PC-3 (cell line): ENCODE data around the gene DDX10. TPM values are rescaled to one million over a fixed set of nuclear protein-coding genes. Genes with fewer than 3 reads are reported as not detected.

Experiments
- ATAC-seq: fragments of 200-7000 bp; cut with Tn5 transposase; 2 replicates; pipeline ENCODE4 v1.9.1; 2020; ENCODE audit warnings: mild to moderate bottlenecking, moderate library complexity
- BruUV-seq: library from RNA; stranded (reverse); fragments of 400-500 nt; replicated peaks from 2 replicates; lab custom pipeline; 2021; lab: Mats Ljungman, UMichigan
- CTCF ChIA-PET: fragments of 300-600 bp; sonication (Branson Sonifier 250); formaldehyde crosslinking; loops from one replicate; lab custom pipeline; 2022; ENCODE audit warnings: antibody characterized with exemption; lab: Charles Lee
- POLR2A ChIA-PET: fragments of 300-600 bp; sonication (Branson Sonifier 250); formaldehyde crosslinking; loops from one replicate; lab custom pipeline; 2022; ENCODE audit warnings: antibody characterized with exemption; ENCODE audit not compliant: unreplicated experiment; lab: Charles Lee
- DNase-seq: peaks from one replicate; pipeline ENCODE4 v3.0.0-alpha.2; 2015
- H2AFZ ChIP-seq: fragments of 300-600 bp; sonication (generic); 2 replicates; pipeline ENCODE4 v1.6.0; 2016; ENCODE audit warnings: antibody characterized with exemption, low read length
- H3F3A ChIP-seq: fragments of 300-600 bp; sonication (generic); one replicate; pipeline ENCODE4 v1.6.0; 2017; ENCODE audit warnings: antibody characterized with exemption, low read length, control low read depth, mild to moderate bottlenecking; ENCODE audit not compliant: unreplicated experiment
- H3K27ac ChIP-seq: fragments of 300-600 bp; sonication (generic); 2 replicates; pipeline ENCODE4 v1.5.1; 2016; ENCODE audit warnings: mild to moderate bottlenecking, low read length
- H3K27me3 ChIP-seq: fragments of 300-600 bp; sonication (generic); 2 replicates; pipeline ENCODE4 v1.6.1; 2016; ENCODE audit warnings: low read length, mixed read lengths
- H3K36me3 ChIP-seq: fragments of 300-600 bp; sonication (generic); 2 replicates; pipeline ENCODE4 v1.6.1; 2016; ENCODE audit warnings: low read depth, mixed run types, low read length, mixed read lengths
- H3K4me1 ChIP-seq: fragments of 300-600 bp; sonication (generic); 2 replicates; pipeline ENCODE4 v1.5.1; 2016; ENCODE audit warnings: low read length; ENCODE audit not compliant: insufficient read depth
- H3K4me2 ChIP-seq: fragments of 300-600 bp; sonication (generic); 2 replicates; pipeline ENCODE4 v1.6.0; 2016; ENCODE audit warnings: low read length
- H3K4me3 ChIP-seq: fragments of 300-600 bp; sonication (generic); 2 replicates; pipeline ENCODE4 v1.5.1; 2016; ENCODE audit warnings: mild to moderate bottlenecking, low read length, mixed read lengths
- H3K79me2 ChIP-seq: fragments of 300-600 bp; sonication (generic); 2 replicates; pipeline ENCODE4 v1.6.1; 2017; ENCODE audit warnings: low read length, mixed read lengths
- H3K9ac ChIP-seq: fragments of 300-600 bp; sonication (generic); 2 replicates; pipeline ENCODE4 v1.6.0; 2016; ENCODE audit warnings: mild to moderate bottlenecking, low read length
- H3K9me2 ChIP-seq: fragments of 300-600 bp; sonication (generic); replicated peaks from 2 replicates; pipeline ENCODE4 v1.6.1; 2016; ENCODE audit warnings: mixed run types, low read length, mixed read lengths
- H3K9me3 ChIP-seq: fragments of 300-600 bp; sonication (generic); 2 replicates; pipeline ENCODE4 v1.6.1; 2016; ENCODE audit warnings: low read length, mixed read lengths
- H4K20me1 ChIP-seq: fragments of 300-600 bp; sonication (generic); 2 replicates; pipeline ENCODE4 v1.6.1; 2016; ENCODE audit warnings: low read length, mixed read lengths
- CTCF ChIP-seq: fragments of 300-600 bp; sonication (generic); conservative IDR thresholded peaks from 2 replicates; pipeline ENCODE4 v1.5.1; 2017; ENCODE audit warnings: antibody characterized with exemption, low read depth, mild to moderate bottlenecking, low read length
- EZH2 ChIP-seq: fragments of 300-600 bp; sonication (generic); IDR thresholded peaks from one replicate; pipeline ENCODE4 v1.6.1; 2017; ENCODE audit warnings: antibody characterized with exemption, mild to moderate bottlenecking, low read length; ENCODE audit not compliant: unreplicated experiment
- EZH2phosphoT487 ChIP-seq: fragments of 300-600 bp; sonication (generic); IDR thresholded peaks from 2 replicates; pipeline ENCODE4 v1.6.1; 2018; ENCODE audit warnings: mild to moderate bottlenecking, antibody characterized with exemption, low read length, borderline replicate concordance
- intact Hi-C: fragments of 100-400 bp; cut with micrococcal nuclease; formaldehyde crosslinking; loops from 2 replicates; pipeline ENCODE4 v1.9.0; 2023
- total RNA-seq: library from RNA; depleted of rRNA; stranded (reverse); fragments of >200 nt; gene quantifications from 2 replicates; pipeline ENCODE4 v1.2.3, GENCODE V29; 2014

Gene DDX10
- total RNA-seq, 1 experiment from 2014 or later, result 55.2 TPM

DNA sequence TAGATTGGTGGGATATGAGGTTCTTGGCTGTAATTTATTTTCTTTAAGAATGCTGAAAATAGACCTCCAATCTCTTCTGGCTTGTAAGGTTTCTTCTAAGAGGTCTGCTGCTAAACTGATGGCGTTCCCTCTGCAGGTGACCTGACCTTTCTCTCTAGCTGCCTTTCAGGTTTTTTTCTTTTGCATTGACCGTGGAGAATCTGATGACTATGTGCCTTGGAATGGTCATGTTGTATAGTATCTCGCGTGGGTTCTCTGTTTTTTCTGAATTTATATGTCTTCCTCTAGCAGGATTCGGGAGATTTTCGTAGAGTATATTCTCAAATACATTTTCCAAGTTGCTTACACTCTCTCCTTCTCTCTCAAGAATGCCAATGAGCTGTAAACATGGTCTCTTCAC is 122.2 kb downstream of the DDX10 start:
- no peaks in the 10 kb centered on the region for H3K27me3 ChIP-seq
- BruUV-seq, result no TSS peak
- H3K4me2 ChIP-seq, result no peak overlapping the region
- peak; percentile 44 for DNase-seq
- ChIA-PET POLR2A (interaction anchor here (0.7 kb wide), 1 partner anchor 92 kb away, joined by 3 read pairs; no protein-coding TSS in a partner anchor), CTCF (no interaction called here)
- H2AFZ ChIP-seq, result no peak overlapping the region
- H3K36me3 ChIP-seq, result no peaks in the 10 kb centered on the region
- H3K9ac ChIP-seq, result no peak overlapping the region
- H3K27ac ChIP-seq, result no peak overlapping the region
- TF ChIP-seq EZH2 (no peak), EZH2phosphoT487 (no peak), CTCF (no peak)
- H3F3A ChIP-seq, result no peaks in the 10 kb centered on the region
- H3K4me1 ChIP-seq, result peaks cover 11% of the 10 kb centered on the region; the same call in 1 of the 2 replicates
- H3K9me3 ChIP-seq, result no peaks in the 10 kb centered on the region
- peaks cover 22% of the 10 kb centered on the region; the same call in 1 of the 2 replicates for H4K20me1 ChIP-seq
- peaks cover 69% of the 10 kb centered on the region for H3K79me2 ChIP-seq
- ATAC-seq, result no peak; the same call in 1 of the 2 replicates
- no peak overlapping the region for H3K4me3 ChIP-seq
- intact Hi-C loops, result loop anchor here (5.0 kb wide), 1 partner anchor 85 kb away; no protein-coding TSS in a partner anchor
- no peaks in the 10 kb centered on the region for H3K9me2 ChIP-seq

- TF ChIP-seq CTCF (peak; percentile 73), EZH2 (no peak)
- no peaks in the 10 kb centered on the region for H3K36me3 ChIP-seq
- ATAC-seq (peak; percentile 71), DNase-seq (peak; percentile 63)
- intact Hi-C loops, result loop anchor here (5.0 kb wide), 1 partner anchor 84 kb away; no protein-coding TSS in a partner anchor
- no peak overlapping the region for H3K9ac ChIP-seq
- POLR2A ChIA-PET, result no interaction called here
- no peaks in the 10 kb centered on the region for H3K27me3 ChIP-seq
- peaks cover 22% of the 10 kb centered on the region; the same call in 1 of the 2 replicates for H4K20me1 ChIP-seq
- CTCF ChIA-PET, result interaction anchor here (0.5 to 0.6 kb wide), 2 partner anchors 13 to 523 kb away, joined by 4 to 8 read pairs; no protein-coding TSS in a partner anchor
- no peak overlapping the region for H2AFZ ChIP-seq
- peaks cover 61% of the 10 kb centered on the region for H3K79me2 ChIP-seq
- no peak overlapping the region for H3K4me2 ChIP-seq
- no peaks in the 10 kb centered on the region for H3F3A ChIP-seq
- H3K27ac ChIP-seq, result no peak overlapping the region
- BruUV-seq, result no TSS peak
- H3K4me1 ChIP-seq, result peaks cover 11% of the 10 kb centered on the region; the same call in 1 of the 2 replicates
- no peaks in the 10 kb centered on the region for H3K9me2 ChIP-seq
- no peak overlapping the region for H3K4me3 ChIP-seq
- H3K9me3 ChIP-seq, result no peaks in the 10 kb centered on the region
Observed at GRCh38 chr11:108788565-108789199, 123.8 kb downstream of the DDX10 start.
